Epithelial cell of alveolus of lung (primary cell): Measurements from ENCODE around the gene NT5C3B. TPM values are rescaled to one million over a fixed set of nuclear protein-coding genes. Genes with fewer than 3 reads are reported as not detected.

ENCODE experiments used
- total RNA-seq: library from RNA; depleted of rRNA; stranded (reverse); fragments of >200 nt; gene quantifications from 2 replicates; pipeline ENCODE4 v1.2.1, GENCODE V29; 2015

The NT5C3B gene
- 36.6 and 71.5 TPM in 2 replicates for total RNA-seq

DNA sequence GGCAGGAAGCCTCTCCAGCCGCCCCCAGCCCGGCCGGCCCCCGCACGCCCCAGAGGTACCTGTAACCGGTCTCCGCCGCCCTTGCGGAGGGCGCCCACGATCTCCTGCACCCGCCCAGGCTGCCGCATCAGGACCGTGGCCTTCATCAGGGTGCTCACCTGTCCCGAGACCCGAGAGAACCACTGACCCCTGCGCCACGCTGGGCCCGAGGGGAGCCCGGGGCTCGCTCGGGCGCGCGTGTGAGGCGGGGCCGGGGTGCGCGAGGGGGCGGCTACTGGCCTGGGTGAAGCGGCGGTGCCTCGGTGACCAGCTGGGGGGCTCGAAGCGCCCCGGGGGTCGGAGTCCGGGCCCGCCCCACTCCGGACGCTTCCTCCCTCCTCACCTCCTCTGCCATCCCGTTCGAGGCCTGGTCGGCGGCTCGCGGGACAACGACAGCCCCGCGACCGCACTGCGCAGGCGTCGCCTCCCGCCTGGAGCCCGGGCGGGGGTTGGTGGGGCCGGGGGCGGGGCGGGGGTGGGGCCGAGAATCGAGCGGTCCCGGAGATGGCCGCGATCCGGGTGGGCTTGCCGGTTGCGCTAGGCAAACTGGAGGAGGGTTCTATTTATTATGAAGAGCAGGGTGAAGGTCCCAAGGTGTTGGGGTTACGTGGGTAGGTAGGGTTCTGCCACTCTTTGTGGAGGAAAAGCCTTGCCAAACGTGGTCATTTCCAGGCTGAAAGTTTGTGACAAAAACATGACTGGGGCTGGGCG, at the start of gene NT5C3B:
NT5C3B (minus strand) TSS at position 433 of the 750 bp plus-strand sequence; CDS start at position 394, 39 bp downstream.

GRCh38 chr17:41864836-41865595, 29.0 kb upstream of the NT5C3B start, which contains the start of gene KLHL11:
KLHL11 (minus strand) TSS chr17:41865423; CDS start chr17:41865370, 53 bp downstream.

DNA sequence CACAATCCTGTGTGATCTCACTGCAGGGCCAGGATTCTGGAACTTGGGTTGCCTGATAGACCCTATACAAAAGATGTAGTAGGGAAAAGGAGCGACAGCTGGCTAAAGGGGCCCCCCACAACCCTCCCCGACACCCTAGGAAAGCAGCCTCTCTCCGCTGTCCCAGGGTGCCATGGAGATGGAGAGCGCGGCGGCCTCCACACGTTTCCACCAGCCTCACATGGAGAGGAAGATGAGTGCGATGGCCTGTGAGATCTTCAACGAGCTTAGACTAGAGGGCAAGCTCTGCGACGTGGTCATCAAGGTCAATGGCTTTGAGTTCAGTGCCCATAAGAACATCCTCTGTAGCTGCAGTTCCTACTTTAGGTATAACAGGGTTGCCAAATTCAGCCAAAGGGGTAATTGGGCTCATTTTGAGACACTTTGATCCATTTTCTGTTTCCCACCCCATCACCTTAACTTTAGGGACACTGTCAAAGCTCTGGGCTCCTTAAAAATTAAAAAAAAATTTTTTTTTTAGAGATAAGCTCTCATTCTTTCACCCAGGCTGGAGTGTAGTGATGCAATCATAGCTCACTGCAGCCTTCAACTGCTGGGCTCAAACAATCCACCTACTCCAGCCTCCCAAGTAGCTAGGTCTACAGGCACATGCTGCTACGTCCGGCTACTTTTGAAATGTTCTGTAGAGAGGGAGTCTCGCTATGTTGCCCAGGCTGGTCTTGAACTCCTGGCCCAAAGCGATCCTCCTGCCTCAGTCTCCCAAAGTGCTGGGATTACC, 1.9 kb upstream of the NT5C3B start, which contains the start of gene KLHL10:
KLHL10 (plus strand) TSS at position 65 of the 778 bp plus-strand sequence; CDS start at position 173, 108 bp downstream.

GRCh38 chr17:41812381-41813151, 23.5 kb downstream of the NT5C3B start, which contains the start of gene FKBP10:
FKBP10 (plus strand) TSS chr17:41813004; CDS start chr17:41813035, 31 bp downstream.

DNA sequence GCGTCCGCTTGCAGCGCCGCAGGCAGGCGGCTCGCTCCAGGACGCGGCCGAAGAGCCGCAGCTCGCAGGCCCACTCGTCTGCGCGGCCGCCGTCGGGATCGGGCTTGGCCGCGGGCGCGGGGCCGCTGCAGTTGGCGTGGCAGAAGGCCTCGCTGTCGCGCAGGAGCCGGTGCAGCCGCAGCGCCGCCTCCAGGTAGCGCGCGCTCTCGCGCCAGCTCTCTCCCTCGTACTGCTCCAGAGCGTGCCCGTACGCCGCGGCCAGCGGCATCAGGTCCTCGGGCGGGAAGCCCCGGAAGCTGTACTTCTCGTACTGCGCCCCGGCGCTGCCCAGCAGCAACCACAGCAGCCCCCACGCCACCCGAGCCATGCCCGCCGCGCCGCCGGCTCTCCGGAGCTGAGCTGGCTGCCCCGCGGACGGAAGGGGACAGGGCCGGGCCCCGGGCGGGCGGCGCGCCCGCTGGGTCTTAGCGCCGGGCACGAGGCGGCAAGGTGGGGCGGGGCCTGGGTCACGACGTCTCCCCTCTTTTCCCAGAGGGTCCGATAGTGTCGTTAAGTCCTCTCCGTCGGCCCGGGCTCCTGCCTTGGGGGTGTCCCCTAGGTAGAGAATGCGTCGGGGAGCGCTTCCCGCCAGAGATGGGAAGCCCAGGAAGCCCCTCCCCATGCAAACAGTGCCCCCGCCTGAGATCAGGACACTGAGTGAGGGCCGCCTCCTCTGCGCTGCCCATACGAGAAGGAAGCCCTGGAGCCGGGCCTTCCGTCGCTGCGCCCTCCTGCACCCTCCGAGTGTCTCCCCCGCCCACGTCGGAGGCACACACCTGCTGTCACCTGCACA, 24.3 kb downstream of the NT5C3B start, which contains the start of gene P3H4:
P3H4 (minus strand) TSS at position 401 of the 832 bp plus-strand sequence; CDS start at position 367, 34 bp downstream.

DNA sequence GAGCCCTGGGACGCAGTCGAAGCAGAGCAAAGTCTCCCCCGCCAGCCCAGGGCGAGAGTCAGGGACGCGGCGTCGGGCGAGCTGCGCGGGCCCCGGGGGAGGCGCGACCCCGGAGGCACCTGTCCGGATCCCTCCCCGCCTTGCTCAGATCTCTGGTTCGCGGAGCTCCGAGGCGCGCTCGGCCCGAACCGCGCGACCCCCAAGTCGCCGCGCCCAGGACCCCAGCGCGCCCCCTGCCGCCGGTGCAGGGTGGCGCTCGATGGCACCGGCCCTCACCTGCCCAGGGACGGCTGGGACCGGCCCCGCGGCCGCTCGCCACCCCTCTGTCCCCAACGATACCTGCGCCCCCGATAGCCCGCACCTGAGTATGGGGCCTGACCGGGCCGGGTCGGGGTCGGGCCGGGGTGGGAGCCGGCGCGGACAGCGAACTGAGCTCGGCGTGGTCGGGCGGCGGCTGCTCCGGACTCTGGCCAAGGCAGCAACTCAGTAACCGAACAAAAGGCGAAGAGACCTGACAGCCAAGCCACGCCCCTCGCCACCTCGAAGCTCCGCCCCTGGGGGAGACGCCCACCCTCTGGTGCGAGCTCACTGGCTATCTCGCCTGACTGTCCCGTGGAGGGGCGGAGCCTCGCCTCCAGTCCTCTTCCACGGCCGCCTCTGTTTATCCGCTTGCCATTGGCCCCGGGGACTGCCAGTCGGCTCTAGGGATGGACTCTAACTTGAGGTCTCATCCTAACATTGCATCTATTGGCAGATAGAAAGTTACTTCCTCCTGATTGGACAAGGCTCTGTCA, 49.6 kb downstream of the NT5C3B start, which contains the start of gene JUP:
JUP (minus strand) TSS at position 485 of the 794 bp plus-strand sequence. CDS start 14,857 bp downstream, outside the sequence.

Other genes starting within 250 kb of the NT5C3B start
- 0.13 and 0.48 TPM in 2 replicates for gene KRT14, start 249.3 kb downstream of the NT5C3B start, total RNA-seq
- gene KRT16, start 223.5 kb downstream of the NT5C3B start, total RNA-seq = not detected in 2 replicates
- 11.0 and 103 TPM in 2 replicates for gene KRT17, start 211.7 kb downstream of the NT5C3B start, total RNA-seq
- gene EIF1, start 147.3 kb downstream of the NT5C3B start, total RNA-seq = 116 and 382 TPM in 2 replicates
- not detected in 2 replicates for gene GAST, start 123.9 kb downstream of the NT5C3B start, total RNA-seq
- under 0.01 and 0.40 TPM in 2 replicates for gene HAP1, start 101.6 kb downstream of the NT5C3B start, total RNA-seq
- gene JUP, start 49.5 kb downstream of the NT5C3B start, total RNA-seq = 118 and 240 TPM in 2 replicates
- gene P3H4, start 24.3 kb downstream of the NT5C3B start, total RNA-seq = 97.5 and 116 TPM in 2 replicates
- gene FKBP10, start 23.2 kb downstream of the NT5C3B start, total RNA-seq = 517 and 587 TPM in 2 replicates
- not detected in 2 replicates for gene KLHL10, start 1.6 kb upstream of the NT5C3B start, total RNA-seq
- gene KLHL11, start 29.2 kb upstream of the NT5C3B start, total RNA-seq = 16.3 and 23.9 TPM in 2 replicates
- gene ACLY, start 82.7 kb upstream of the NT5C3B start, total RNA-seq = 123 and 285 TPM in 2 replicates
- gene ODAD4, start 94.4 kb upstream of the NT5C3B start, total RNA-seq = 0.52 and 1.9 TPM in 2 replicates
- gene CNP, start 130.6 kb upstream of the NT5C3B start, total RNA-seq = 58.9 and 69.8 TPM in 2 replicates
- 52.6 and 63.4 TPM in 2 replicates for gene DNAJC7, start 181.2 kb upstream of the NT5C3B start, total RNA-seq
- 45.0 and 47.1 TPM in 2 replicates for gene NKIRAS2, start 183.9 kb upstream of the NT5C3B start, total RNA-seq
- 0.13 and 2.1 TPM in 2 replicates for gene C17orf113, start 214.4 kb upstream of the NT5C3B start, total RNA-seq